Measurements from ENCODE around the gene ERRFI1. TPM values are rescaled to one million over a fixed set of nuclear protein-coding genes. Genes with fewer than 3 reads are reported as not detected.

The ERRFI1 gene
- total RNA-seq, 1 experiment from 2014 or later, result 44.4 TPM

- no TSS peak for BruUV-seq (replicated peaks)
- POLR2A ChIA-PET (ENCODE audit: low non-redundant PET), result no interaction called here
Measured at GRCh38 chr1:7995437-7995836, 30.7 kb downstream of the ERRFI1 start.

GRCh38 chr1:7994827-7995226, 31.3 kb downstream of the ERRFI1 start:
- Histone ChIP-seq H3K9me3 (ENCODE audit: low read depth, low read length, poor library complexity, severe bottlenecking) (no peaks in the 10 kb centered on the region), H3K4me3 (ENCODE audit: low read depth, low read length, poor library complexity, severe bottlenecking) (no peak overlapping the region), H3K4me1 (ENCODE audit: insufficient read depth, low read length, poor library complexity, severe bottlenecking) (no peaks in the 10 kb centered on the region), H3K36me3 (ENCODE audit: insufficient read depth, low read length, poor library complexity, severe bottlenecking) (no peaks in the 10 kb centered on the region), H3K27ac (ENCODE audit: low read depth, low read length, poor library complexity, severe bottlenecking) (no peak overlapping the region), H3K27me3 (replicated peaks; ENCODE audit: insufficient read depth, low read depth, low read length, poor library complexity) (no peaks in the 10 kb centered on the region)
- TF ChIP-seq EZH2 (IDR thresholded peaks at IDR 0.05; ENCODE audit: borderline replicate concordance, low read depth, low read length, poor library complexity, severe bottlenecking) (no peak), CTCF (conservative IDR thresholded peaks at IDR 0.05; ENCODE audit: low read depth, low read length) (no peak)
- no peak for DNase-seq (ENCODE audit: low spot score)
- BruUV-seq (replicated peaks), result no TSS peak
- POLR2A ChIA-PET (ENCODE audit: low non-redundant PET), result no interaction called here
- intact Hi-C loops (cut with micrococcal nuclease; ENCODE audit: unreplicated experiment), result no loop called here
- CTCF ChIA-PET, result no interaction called here

More at GRCh38 chr1:7995437-7995836, 30.7 kb downstream of the ERRFI1 start:
- H3K36me3 ChIP-seq (ENCODE audit: insufficient read depth, low read length, poor library complexity, severe bottlenecking), result no peaks in the 10 kb centered on the region
- TF ChIP-seq CTCF (conservative IDR thresholded peaks at IDR 0.05; ENCODE audit: low read depth, low read length) (no peak), EZH2 (IDR thresholded peaks at IDR 0.05; ENCODE audit: borderline replicate concordance, low read depth, low read length, poor library complexity, severe bottlenecking) (no peak)
- H3K4me3 ChIP-seq (ENCODE audit: low read depth, low read length, poor library complexity, severe bottlenecking), result no peak overlapping the region
- intact Hi-C loops (cut with micrococcal nuclease; ENCODE audit: unreplicated experiment), result no loop called here
- no peak overlapping the region for H3K27ac ChIP-seq (ENCODE audit: low read depth, low read length, poor library complexity, severe bottlenecking)
- H3K4me1 ChIP-seq (ENCODE audit: insufficient read depth, low read length, poor library complexity, severe bottlenecking), result no peaks in the 10 kb centered on the region
- H3K9me3 ChIP-seq (ENCODE audit: low read depth, low read length, poor library complexity, severe bottlenecking), result no peaks in the 10 kb centered on the region
- no peak for DNase-seq (ENCODE audit: low spot score)
- no peaks in the 10 kb centered on the region for H3K27me3 ChIP-seq (replicated peaks; ENCODE audit: insufficient read depth, low read depth, low read length, poor library complexity)
- CTCF ChIA-PET, result no interaction called here

- TF ChIP-seq CTCF (conservative IDR thresholded peaks at IDR 0.05; ENCODE audit: low read depth, low read length) (no peak), EZH2 (IDR thresholded peaks at IDR 0.05; ENCODE audit: borderline replicate concordance, low read depth, low read length, poor library complexity, severe bottlenecking) (no peak)
- no peaks in the 10 kb centered on the region for H3K36me3 ChIP-seq (ENCODE audit: insufficient read depth, low read length, poor library complexity, severe bottlenecking)
- no TSS peak for BruUV-seq (replicated peaks)
- no peak overlapping the region for H3K4me3 ChIP-seq (ENCODE audit: low read depth, low read length, poor library complexity, severe bottlenecking)
- ChIA-PET POLR2A (ENCODE audit: low non-redundant PET) (no interaction called here), CTCF (no interaction called here)
- no peaks in the 10 kb centered on the region for H3K27me3 ChIP-seq (replicated peaks; ENCODE audit: insufficient read depth, low read depth, low read length, poor library complexity)
- DNase-seq (ENCODE audit: low spot score), result no peak
- no peak overlapping the region for H3K27ac ChIP-seq (ENCODE audit: low read depth, low read length, poor library complexity, severe bottlenecking)
- intact Hi-C loops (cut with micrococcal nuclease; ENCODE audit: unreplicated experiment), result no loop called here
- no peaks in the 10 kb centered on the region for H3K4me1 ChIP-seq (ENCODE audit: insufficient read depth, low read length, poor library complexity, severe bottlenecking)
- H3K9me3 ChIP-seq (ENCODE audit: low read depth, low read length, poor library complexity, severe bottlenecking), result no peaks in the 10 kb centered on the region
Measured at GRCh38 chr1:7993593-7994479, 32.3 kb downstream of the ERRFI1 start.

All from A673 (cell line).